T-helper 17 cell (primary cell): Measurements from ENCODE around the gene MAPK11. TPM values are rescaled to one million over a fixed set of nuclear protein-coding genes. Genes with fewer than 3 reads are reported as not detected.

ENCODE experiments used
- ATAC-seq: fragments of 150-1000 bp; cut with Tn5 transposase; 2 replicates; pipeline ENCODE4 v1.10.0; 2021; ENCODE audit warnings: mild to moderate bottlenecking, moderate library complexity
- DNase-seq, 3 donors: peaks; one replicate each; pipeline versions ENCODE4 v3.0.0 to v3.0.0-alpha.2; 2020 to 2021
- H3K9me3 ChIP-seq: one replicate; pipeline ENCODE4 v1.7.0; 2013; ENCODE audit warnings: low read length, mild to moderate bottlenecking; ENCODE audit not compliant: control insufficient read depth, poor library complexity, severe bottlenecking
- H3K27ac Mint-ChIP-seq: one replicate; pipeline ENCODE4 v1.8.0; 2022; ENCODE audit warnings: mild to moderate bottlenecking, moderate library complexity, mixed read lengths
- H3K27me3 Mint-ChIP-seq: one replicate; pipeline ENCODE4 v1.8.0; 2022; ENCODE audit warnings: mixed read lengths
- H3K36me3 Mint-ChIP-seq: one replicate; pipeline ENCODE4 v1.8.0; 2022; ENCODE audit warnings: low read depth, mixed read lengths
- H3K4me1 Mint-ChIP-seq: one replicate; pipeline ENCODE4 v1.8.0; 2022; ENCODE audit warnings: mild to moderate bottlenecking, mixed read lengths
- H3K4me3 Mint-ChIP-seq: one replicate; pipeline ENCODE4 v1.8.0; 2022; ENCODE audit warnings: mild to moderate bottlenecking, moderate library complexity, mixed read lengths
- total RNA-seq, 4 donors: library from RNA in 2 of 4; stranded (reverse) in 2 of 4; gene quantifications; one replicate each; pipeline ENCODE4 v1.2.3 and lab custom pipeline; 2022 to 2026

MAPK11 gene
- total RNA-seq, 2 donors from 2014 or later = 13.2 to 14.4 TPM

DNA sequence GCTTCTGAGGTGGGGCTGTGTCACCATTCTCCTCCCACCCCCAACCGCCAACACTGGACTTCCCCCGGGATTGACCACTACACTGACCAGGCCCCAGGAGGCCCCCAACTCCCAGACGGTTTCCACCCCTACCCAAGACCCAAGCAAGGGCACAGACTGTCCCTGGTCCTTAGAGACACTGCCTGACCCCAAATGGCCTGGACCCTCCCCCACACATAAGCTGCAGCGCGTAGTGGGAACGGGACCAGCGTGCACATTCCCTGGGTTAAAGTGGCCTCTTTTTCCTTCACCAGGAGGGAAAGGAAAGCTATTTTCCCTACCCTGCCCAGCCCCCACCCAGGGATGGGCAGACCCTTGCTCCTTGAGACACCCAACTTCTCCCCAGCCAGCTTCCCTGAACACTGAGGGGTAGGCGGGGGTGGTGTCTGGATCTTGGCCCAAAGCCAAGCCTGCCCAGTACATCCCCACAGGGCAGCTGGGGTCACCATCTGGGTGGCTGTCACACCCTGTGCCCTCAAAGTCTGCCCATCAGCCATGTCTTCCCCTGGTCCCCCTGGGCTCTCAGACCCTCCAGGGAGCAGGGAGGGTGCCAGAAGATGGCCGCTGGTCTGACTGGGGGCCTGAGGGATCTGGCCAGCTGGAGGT lies 7.1 kb downstream of the MAPK11 start:
- no peaks in the 10 kb centered on the region for H3K9me3 ChIP-seq
- Mint-ChIP-seq H3K36me3 (no peaks in the 10 kb centered on the region), H3K27me3 (peaks cover 25% of the 10 kb centered on the region), H3K27ac (no peak overlapping the region), H3K4me3 (no peak overlapping the region), H3K4me1 (peaks cover 12% of the 10 kb centered on the region)
- no peak for DNase-seq
- ATAC-seq = no peak

DNA sequence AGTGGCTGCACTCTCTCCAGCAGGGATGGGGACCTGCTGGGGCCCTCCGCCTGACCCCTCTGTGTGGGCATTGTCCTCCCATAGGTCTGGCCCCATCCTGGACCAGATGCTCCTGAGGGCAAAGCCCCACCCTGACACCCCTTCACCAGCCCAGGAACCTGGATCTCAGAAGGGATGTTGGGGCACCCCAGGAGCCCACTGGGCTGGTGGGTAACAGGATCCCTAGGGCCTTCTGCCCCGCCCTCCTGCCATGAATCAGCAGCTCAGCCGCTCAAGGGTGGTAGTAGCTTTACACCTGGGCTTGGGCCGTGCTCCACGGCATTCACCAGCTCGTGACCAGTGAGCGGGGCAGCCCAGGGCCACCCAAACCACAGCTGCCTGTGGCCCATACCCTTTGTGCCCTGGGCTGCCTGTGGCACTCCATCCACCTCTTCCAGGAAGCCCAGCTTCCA lies 7.7 kb downstream of the MAPK11 start:
- DNase-seq (no peak), ATAC-seq (no peak)
- H3K27ac Mint-ChIP-seq = no peak overlapping the region
- peaks cover 11% of the 10 kb centered on the region for H3K4me1 Mint-ChIP-seq
- H3K9me3 ChIP-seq = no peaks in the 10 kb centered on the region
- peak overlapping the region; percentile 77 for H3K4me3 Mint-ChIP-seq
- no peaks in the 10 kb centered on the region for H3K36me3 Mint-ChIP-seq
- peaks cover 27% of the 10 kb centered on the region for H3K27me3 Mint-ChIP-seq

DNA sequence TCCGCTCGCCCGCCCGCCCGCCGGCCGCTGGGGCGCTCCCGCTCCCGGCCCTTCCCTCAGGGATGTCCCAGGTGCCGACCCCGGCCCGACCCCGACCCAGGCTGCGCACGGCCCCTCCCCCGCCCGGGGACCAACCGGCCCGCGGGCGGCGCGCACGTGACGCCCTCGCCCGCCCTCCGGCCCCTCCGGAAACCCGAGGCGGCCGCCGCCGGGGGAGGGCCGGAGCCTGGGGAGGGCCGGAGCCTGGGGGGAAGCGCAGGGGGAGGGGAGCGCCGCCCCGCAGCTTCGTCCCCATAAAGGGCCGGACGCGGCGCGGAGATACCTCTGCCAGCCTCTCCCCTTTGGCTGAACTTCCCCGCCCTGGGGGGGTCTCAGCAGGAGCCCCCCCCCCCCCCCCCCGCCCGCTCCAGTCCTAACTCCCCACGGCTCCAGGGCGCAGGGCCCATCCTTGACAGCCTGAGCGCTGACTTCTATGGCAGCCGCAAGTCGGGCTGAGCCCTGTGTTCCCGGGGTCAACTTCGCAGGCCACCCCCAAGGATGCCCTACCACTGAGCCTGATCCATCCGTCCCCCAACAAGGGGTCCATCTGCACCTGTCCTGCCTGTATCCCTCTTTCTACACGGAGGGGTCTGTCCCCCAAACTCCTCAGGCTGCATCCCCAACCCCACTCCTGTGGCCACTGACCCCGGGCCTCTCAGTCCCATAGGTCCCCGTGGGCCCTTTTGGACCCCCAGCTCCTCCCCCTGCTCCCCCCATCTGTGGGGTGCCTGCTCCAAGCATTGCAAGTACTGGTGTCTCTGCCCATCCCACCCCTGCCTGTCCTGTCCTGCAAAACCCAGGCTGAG lies 8.3 kb downstream of the MAPK11 start, which contains the start of gene MAPK12:
TSS of gene MAPK12 (minus strand) at position 69 of the 845 bp plus-strand sequence. CDS start 174 bp downstream, outside the sequence.
- no peaks in the 10 kb centered on the region for H3K36me3 Mint-ChIP-seq
- H3K4me3 Mint-ChIP-seq = peak within 1 kb of the TSS; percentile 77
- peaks cover 31% of the 10 kb centered on the region for H3K27me3 Mint-ChIP-seq
- H3K4me1 Mint-ChIP-seq = peaks cover 11% of the 10 kb centered on the region
- no peaks in the 10 kb centered on the region for H3K9me3 ChIP-seq
- DNase-seq (no peak), ATAC-seq (no peak)
- no peak within 1 kb of the TSS for H3K27ac Mint-ChIP-seq

DNA sequence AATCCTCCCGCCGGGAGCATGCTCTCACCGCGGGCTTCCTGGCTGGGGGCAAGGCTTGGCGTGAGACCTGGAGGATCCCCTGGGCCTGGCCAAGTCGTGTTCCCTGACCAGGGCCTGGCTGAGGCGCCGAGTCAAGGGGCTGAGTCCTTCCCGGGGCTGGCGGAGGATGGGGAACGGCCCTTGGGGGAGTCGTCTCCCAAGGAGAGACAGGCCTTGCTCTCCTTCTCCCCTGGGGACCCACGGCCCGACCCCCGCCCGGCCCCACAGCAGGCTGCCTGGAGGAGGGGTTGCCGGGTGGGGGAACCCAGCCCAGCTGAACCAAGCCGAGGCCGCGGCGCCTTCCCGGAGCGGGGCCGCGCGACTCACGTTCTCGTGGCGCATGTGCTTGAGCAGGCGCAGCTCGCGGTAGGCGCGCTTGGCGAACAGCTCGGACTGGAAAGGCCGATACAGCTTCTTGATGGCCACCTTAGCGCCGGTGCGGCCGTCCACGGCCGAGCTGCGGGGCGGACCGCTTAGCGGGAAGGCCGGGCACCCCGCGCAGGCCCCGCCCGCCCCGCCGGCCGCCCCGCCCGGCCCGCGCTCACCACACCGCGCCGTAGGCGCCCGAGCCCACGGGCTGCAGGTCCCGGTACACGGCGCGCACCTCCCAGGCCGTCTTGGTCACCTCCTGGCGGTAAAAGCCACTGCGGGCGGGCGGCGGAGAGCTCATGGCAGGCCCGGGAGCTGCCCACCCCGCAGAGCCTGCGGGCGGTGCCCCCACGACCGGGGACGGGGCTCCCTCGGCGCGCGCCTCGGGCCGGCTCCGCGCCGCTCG lies 9.2 kb downstream of the MAPK11 start:
- H3K4me3 Mint-ChIP-seq = peak overlapping the region; percentile 19
- ATAC-seq = peak; percentile 59
- H3K27ac Mint-ChIP-seq = no peak overlapping the region
- no peaks in the 10 kb centered on the region for H3K9me3 ChIP-seq
- no peaks in the 10 kb centered on the region for H3K36me3 Mint-ChIP-seq
- DNase-seq = no peak
- peaks cover 11% of the 10 kb centered on the region for H3K4me1 Mint-ChIP-seq
- peaks cover 31% of the 10 kb centered on the region for H3K27me3 Mint-ChIP-seq

- Mint-ChIP-seq H3K4me1 (peaks cover 11% of the 10 kb centered on the region), H3K27ac (no peak overlapping the region), H3K36me3 (no peaks in the 10 kb centered on the region), H3K4me3 (peak overlapping the region; percentile 19), H3K27me3 (peaks cover 31% of the 10 kb centered on the region)
- no peaks in the 10 kb centered on the region for H3K9me3 ChIP-seq
- DNase-seq (no peak), ATAC-seq (no peak)
Observed at GRCh38 chr22:50260434-50260800, 9.8 kb downstream of the MAPK11 start.

DNA sequence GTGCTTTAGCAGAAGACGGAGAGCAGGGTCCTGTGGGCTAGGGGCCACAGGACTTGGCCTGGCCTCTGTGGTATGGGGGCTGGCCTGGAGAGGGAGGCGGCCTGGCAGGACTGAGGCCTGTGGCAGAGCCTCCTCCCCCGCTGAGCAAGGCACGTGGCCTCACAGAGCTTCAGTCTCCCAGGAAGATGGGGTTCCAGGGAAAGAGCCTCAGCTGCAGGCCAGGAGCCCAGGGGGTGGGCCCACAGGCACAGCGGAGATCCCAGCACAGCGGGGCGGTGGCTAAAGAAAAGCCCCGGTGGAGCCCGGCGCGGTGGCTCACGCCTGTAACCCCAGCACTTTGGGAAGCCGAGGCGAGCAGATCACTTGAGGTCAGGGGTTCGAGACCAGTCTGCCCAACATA lies 10.9 kb downstream of the MAPK11 start:
- Mint-ChIP-seq H3K4me3 (no peak overlapping the region), H3K36me3 (no peaks in the 10 kb centered on the region), H3K27me3 (peaks cover 31% of the 10 kb centered on the region), H3K27ac (no peak overlapping the region), H3K4me1 (peaks cover 10% of the 10 kb centered on the region)
- ATAC-seq (no peak), DNase-seq (no peak)
- H3K9me3 ChIP-seq = no peaks in the 10 kb centered on the region

DNA sequence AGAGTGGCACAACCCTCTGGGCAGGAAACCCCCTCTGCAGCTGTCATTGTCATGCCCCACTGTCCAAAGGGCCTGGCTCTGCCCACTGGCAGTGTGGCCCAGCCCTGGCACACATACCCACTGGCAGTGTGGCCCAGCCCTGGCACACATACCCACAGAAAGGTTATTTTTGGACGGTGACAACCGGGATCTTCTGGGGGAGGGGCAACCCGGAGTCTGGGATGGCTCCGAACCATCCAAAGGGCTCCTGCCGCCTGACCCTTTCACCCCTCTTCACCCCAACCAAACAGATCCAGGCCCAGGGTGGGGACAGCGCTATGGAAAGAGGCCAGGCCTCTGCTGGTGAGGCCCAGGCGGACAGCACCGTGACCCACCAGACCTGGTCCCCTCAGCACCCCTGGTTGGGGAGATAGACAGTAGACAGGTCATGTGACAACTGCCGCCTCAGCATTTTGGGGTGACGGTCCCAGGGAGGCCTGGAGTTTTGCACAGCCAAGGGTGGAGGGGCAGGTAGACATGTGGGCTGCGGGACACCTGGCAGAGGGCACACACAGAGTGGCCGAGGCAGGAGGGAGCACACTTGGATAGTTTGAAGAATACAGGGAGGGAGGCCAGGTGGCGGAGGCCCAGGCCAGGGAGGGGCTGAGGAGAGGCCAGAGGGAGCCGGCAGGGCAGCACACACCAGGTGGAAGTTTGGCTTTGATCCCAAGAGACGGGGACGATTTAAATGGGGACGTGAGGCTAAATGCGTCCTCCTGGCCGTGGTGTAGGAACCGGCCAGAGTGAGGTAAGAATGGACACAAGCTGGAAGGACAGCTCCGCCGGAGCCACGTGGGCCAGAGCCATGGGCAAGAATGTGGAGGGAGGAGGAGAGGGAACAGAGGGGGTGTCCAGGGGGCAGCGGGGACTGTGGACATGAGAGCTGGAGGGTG lies 11.6 kb downstream of the MAPK11 start:
- H3K9me3 ChIP-seq = no peaks in the 10 kb centered on the region
- Mint-ChIP-seq H3K36me3 (no peaks in the 10 kb centered on the region), H3K4me3 (no peak overlapping the region), H3K4me1 (peaks cover 10% of the 10 kb centered on the region), H3K27me3 (peaks cover 31% of the 10 kb centered on the region), H3K27ac (no peak overlapping the region)
- ATAC-seq (no peak), DNase-seq (no peak)

- H3K4me3 Mint-ChIP-seq = no peak overlapping the region
- H3K4me1 Mint-ChIP-seq = peaks cover 10% of the 10 kb centered on the region
- no peak for ATAC-seq
- H3K9me3 ChIP-seq = no peaks in the 10 kb centered on the region
- no peaks in the 10 kb centered on the region for H3K36me3 Mint-ChIP-seq
- H3K27me3 Mint-ChIP-seq = peaks cover 24% of the 10 kb centered on the region
- DNase-seq = no peak
- no peak overlapping the region for H3K27ac Mint-ChIP-seq
Observed at GRCh38 chr22:50257451-50258360, 12.5 kb downstream of the MAPK11 start.

DNA sequence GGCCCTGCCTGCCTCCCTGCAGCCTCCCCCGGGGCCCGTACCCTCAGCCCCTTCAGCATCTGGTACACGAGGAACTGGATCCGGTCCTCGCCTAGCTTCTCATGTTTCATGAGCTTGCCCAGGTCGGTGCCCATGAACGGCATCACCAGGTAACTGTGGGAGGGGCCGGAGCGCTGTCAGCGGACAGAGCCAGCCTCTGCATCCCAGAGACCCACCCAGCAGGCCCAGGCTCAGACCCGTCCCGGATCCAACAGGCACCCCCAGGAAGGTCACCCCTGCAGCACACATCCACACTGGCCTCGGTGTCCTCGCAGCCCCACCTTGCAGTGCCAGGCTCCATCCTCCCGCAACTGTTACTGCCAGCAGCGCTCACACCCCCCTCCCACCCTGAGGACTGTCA lies 13.1 kb downstream of the MAPK11 start:
- H3K4me1 Mint-ChIP-seq = peaks cover 5% of the 10 kb centered on the region
- no peak for ATAC-seq
- no peaks in the 10 kb centered on the region for H3K36me3 Mint-ChIP-seq
- DNase-seq = no peak
- no peaks in the 10 kb centered on the region for H3K9me3 ChIP-seq
- no peak overlapping the region for H3K4me3 Mint-ChIP-seq
- H3K27ac Mint-ChIP-seq = no peak overlapping the region
- peaks cover 17% of the 10 kb centered on the region for H3K27me3 Mint-ChIP-seq

- no peak overlapping the region for H3K4me3 Mint-ChIP-seq
- peaks cover 4% of the 10 kb centered on the region for H3K4me1 Mint-ChIP-seq
- no peak for ATAC-seq
- peaks cover 17% of the 10 kb centered on the region for H3K27me3 Mint-ChIP-seq
- no peaks in the 10 kb centered on the region for H3K9me3 ChIP-seq
- no peak overlapping the region for H3K27ac Mint-ChIP-seq
- no peak for DNase-seq
- no peaks in the 10 kb centered on the region for H3K36me3 Mint-ChIP-seq
Observed at GRCh38 chr22:50256258-50256862, 13.8 kb downstream of the MAPK11 start.

GRCh38 chr22:50255607-50256006 lies 14.6 kb downstream of the MAPK11 start:
- Mint-ChIP-seq H3K4me1 (peaks cover 4% of the 10 kb centered on the region), H3K27ac (no peak overlapping the region), H3K36me3 (no peaks in the 10 kb centered on the region), H3K4me3 (no peak overlapping the region), H3K27me3 (peaks cover 17% of the 10 kb centered on the region)
- no peaks in the 10 kb centered on the region for H3K9me3 ChIP-seq
- DNase-seq = no peak
- no peak for ATAC-seq
